Measurements from ENCODE around the gene PTGDR2. TPM values are rescaled to one million over a fixed set of nuclear protein-coding genes. Genes with fewer than 3 reads are reported as not detected.

Gene PTGDR2
- total RNA-seq, 1 donor from 2014 or later = 0.52 TPM

- H3K4me3 ChIP-seq (ENCODE audit: low read length in 3 of 3) = no peak overlapping the region
- H3K27ac ChIP-seq (ENCODE audit: low read depth, low read length) = no peak overlapping the region
- H3K9me3 ChIP-seq (ENCODE audit: control insufficient read depth in 3 of 3, low read length in 3 of 3) = no peaks in the 10 kb centered on the region
- peaks cover 0 to 7% (median 6%) of the 10 kb centered on the region in 3 donors for H3K4me1 ChIP-seq (ENCODE audit: control insufficient read depth in 3 of 3, insufficient read depth in 3 of 3, low read length in 3 of 3)
- no peak overlapping the region for H3K9ac ChIP-seq (ENCODE audit: low read depth in 1 of 3, low read length in 3 of 3)
- H3K27me3 ChIP-seq (ENCODE audit: control insufficient read depth in 3 of 3, insufficient read depth in 3 of 3, low read length in 3 of 3) = no peaks in the 10 kb centered on the region
- peaks cover 22 to 45% (median 32%) of the 10 kb centered on the region in 3 donors for H3K36me3 ChIP-seq (ENCODE audit: control insufficient read depth in 3 of 3, insufficient read depth in 3 of 3, low read length in 3 of 3)
Measured at GRCh38 chr11:60890696-60891095, 34.9 kb upstream of the PTGDR2 start.

GRCh38 chr11:60889869-60890311 is 34.1 kb upstream of the PTGDR2 start:
- Histone ChIP-seq H3K36me3 (ENCODE audit: control insufficient read depth in 3 of 3, insufficient read depth in 3 of 3, low read length in 3 of 3) (peaks cover 15 to 37% (median 26%) of the 10 kb centered on the region in 3 donors), H3K4me3 (ENCODE audit: low read length in 3 of 3) (no peak overlapping the region), H3K4me1 (ENCODE audit: control insufficient read depth in 3 of 3, insufficient read depth in 3 of 3, low read length in 3 of 3) (peaks cover 0 to 7% (median 6%) of the 10 kb centered on the region in 3 donors), H3K9ac (ENCODE audit: low read depth in 1 of 3, low read length in 3 of 3) (no peak overlapping the region), H3K9me3 (ENCODE audit: control insufficient read depth in 3 of 3, low read length in 3 of 3) (no peaks in the 10 kb centered on the region), H3K27ac (ENCODE audit: low read depth, low read length) (no peak overlapping the region), H3K27me3 (ENCODE audit: control insufficient read depth in 3 of 3, insufficient read depth in 3 of 3, low read length in 3 of 3) (no peaks in the 10 kb centered on the region)

- Histone ChIP-seq H3K9ac (ENCODE audit: low read depth in 1 of 3, low read length in 3 of 3) (no peak overlapping the region), H3K36me3 (ENCODE audit: control insufficient read depth in 3 of 3, insufficient read depth in 3 of 3, low read length in 3 of 3) (peaks cover 6 to 23% (median 9%) of the 10 kb centered on the region in 3 donors), H3K4me1 (ENCODE audit: control insufficient read depth in 3 of 3, insufficient read depth in 3 of 3, low read length in 3 of 3) (peaks cover 0 to 7% (median 6%) of the 10 kb centered on the region in 3 donors), H3K4me3 (ENCODE audit: low read length in 3 of 3) (no peak overlapping the region), H3K9me3 (ENCODE audit: control insufficient read depth in 3 of 3, low read length in 3 of 3) (no peaks in the 10 kb centered on the region), H3K27ac (ENCODE audit: low read depth, low read length) (no peak overlapping the region), H3K27me3 (ENCODE audit: control insufficient read depth in 3 of 3, insufficient read depth in 3 of 3, low read length in 3 of 3) (no peaks in the 10 kb centered on the region)
Measured at GRCh38 chr11:60887556-60887955, 31.8 kb upstream of the PTGDR2 start.

GRCh38 chr11:60880643-60881282 is 25.0 kb upstream of the PTGDR2 start:
- Histone ChIP-seq H3K9ac (ENCODE audit: low read depth in 1 of 3, low read length in 3 of 3) (no peak overlapping the region), H3K9me3 (ENCODE audit: control insufficient read depth in 3 of 3, low read length in 3 of 3) (no peaks in the 10 kb centered on the region), H3K4me1 (ENCODE audit: control insufficient read depth in 3 of 3, insufficient read depth in 3 of 3, low read length in 3 of 3) (peaks cover 22 to 33% (median 23%) of the 10 kb centered on the region in 3 donors), H3K27me3 (ENCODE audit: control insufficient read depth in 3 of 3, insufficient read depth in 3 of 3, low read length in 3 of 3) (no peaks in the 10 kb centered on the region), H3K27ac (ENCODE audit: low read depth, low read length) (no peak overlapping the region), H3K4me3 (ENCODE audit: low read length in 3 of 3) (no peak overlapping the region), H3K36me3 (ENCODE audit: control insufficient read depth in 3 of 3, insufficient read depth in 3 of 3, low read length in 3 of 3) (peaks cover 3 to 14% (median 5%) of the 10 kb centered on the region in 3 donors)

- H3K4me3 ChIP-seq (ENCODE audit: low read length in 3 of 3) = no peak overlapping the region
- H3K36me3 ChIP-seq (ENCODE audit: control insufficient read depth in 3 of 3, insufficient read depth in 3 of 3, low read length in 3 of 3) = peaks cover 3 to 14% (median 5%) of the 10 kb centered on the region in 3 donors
- H3K4me1 ChIP-seq (ENCODE audit: control insufficient read depth in 3 of 3, insufficient read depth in 3 of 3, low read length in 3 of 3) = peaks cover 24 to 36% (median 26%) of the 10 kb centered on the region in 3 donors
- no peaks in the 10 kb centered on the region for H3K9me3 ChIP-seq (ENCODE audit: control insufficient read depth in 3 of 3, low read length in 3 of 3)
- H3K27me3 ChIP-seq (ENCODE audit: control insufficient read depth in 3 of 3, insufficient read depth in 3 of 3, low read length in 3 of 3) = no peaks in the 10 kb centered on the region
- H3K9ac ChIP-seq (ENCODE audit: low read depth in 1 of 3, low read length in 3 of 3) = no peak overlapping the region
- no peak overlapping the region for H3K27ac ChIP-seq (ENCODE audit: low read depth, low read length)
Measured at GRCh38 chr11:60879971-60880588, 24.3 kb upstream of the PTGDR2 start.

GRCh38 chr11:60879104-60879503 is 23.4 kb upstream of the PTGDR2 start:
- peak overlapping the region; percentile 4 for H3K27ac ChIP-seq (ENCODE audit: low read depth, low read length)
- peak overlapping the region in 1 of 3 donors; percentile 28 for H3K9ac ChIP-seq (ENCODE audit: low read depth in 1 of 3, low read length in 3 of 3)
- no peak overlapping the region for H3K4me3 ChIP-seq (ENCODE audit: low read length in 3 of 3)
- H3K27me3 ChIP-seq (ENCODE audit: control insufficient read depth in 3 of 3, insufficient read depth in 3 of 3, low read length in 3 of 3) = no peaks in the 10 kb centered on the region
- no peaks in the 10 kb centered on the region for H3K9me3 ChIP-seq (ENCODE audit: control insufficient read depth in 3 of 3, low read length in 3 of 3)
- H3K4me1 ChIP-seq (ENCODE audit: control insufficient read depth in 3 of 3, insufficient read depth in 3 of 3, low read length in 3 of 3) = peaks cover 32 to 44% (median 36%) of the 10 kb centered on the region in 3 donors
- peaks cover 3 to 14% (median 5%) of the 10 kb centered on the region in 3 donors for H3K36me3 ChIP-seq (ENCODE audit: control insufficient read depth in 3 of 3, insufficient read depth in 3 of 3, low read length in 3 of 3)

GRCh38 chr11:60878245-60879101 is 22.7 kb upstream of the PTGDR2 start:
- peaks cover 39 to 50% (median 42%) of the 10 kb centered on the region in 3 donors for H3K4me1 ChIP-seq (ENCODE audit: control insufficient read depth in 3 of 3, insufficient read depth in 3 of 3, low read length in 3 of 3)
- H3K27me3 ChIP-seq (ENCODE audit: control insufficient read depth in 3 of 3, insufficient read depth in 3 of 3, low read length in 3 of 3) = no peaks in the 10 kb centered on the region
- peak overlapping the region; percentile 67 for H3K27ac ChIP-seq (ENCODE audit: low read depth, low read length)
- peaks cover 3 to 14% (median 5%) of the 10 kb centered on the region in 3 donors for H3K36me3 ChIP-seq (ENCODE audit: control insufficient read depth in 3 of 3, insufficient read depth in 3 of 3, low read length in 3 of 3)
- no peaks in the 10 kb centered on the region for H3K9me3 ChIP-seq (ENCODE audit: control insufficient read depth in 3 of 3, low read length in 3 of 3)
- no peak overlapping the region for H3K4me3 ChIP-seq (ENCODE audit: low read length in 3 of 3)
- H3K9ac ChIP-seq (ENCODE audit: low read depth in 1 of 3, low read length in 3 of 3) = peak overlapping the region in 1 of 3 donors; percentile 54

GRCh38 chr11:60876168-60876485 is 20.4 kb upstream of the PTGDR2 start:
- peaks cover 3 to 14% (median 5%) of the 10 kb centered on the region in 3 donors for H3K36me3 ChIP-seq (ENCODE audit: control insufficient read depth in 3 of 3, insufficient read depth in 3 of 3, low read length in 3 of 3)
- no peaks in the 10 kb centered on the region for H3K9me3 ChIP-seq (ENCODE audit: control insufficient read depth in 3 of 3, low read length in 3 of 3)
- H3K4me3 ChIP-seq (ENCODE audit: low read length in 3 of 3) = no peak overlapping the region
- H3K27me3 ChIP-seq (ENCODE audit: control insufficient read depth in 3 of 3, insufficient read depth in 3 of 3, low read length in 3 of 3) = peaks cover 0 to under 1% (median 0%) of the 10 kb centered on the region in 3 donors
- no peak overlapping the region for H3K9ac ChIP-seq (ENCODE audit: low read depth in 1 of 3, low read length in 3 of 3)
- H3K27ac ChIP-seq (ENCODE audit: low read depth, low read length) = peak overlapping the region; percentile 6
- H3K4me1 ChIP-seq (ENCODE audit: control insufficient read depth in 3 of 3, insufficient read depth in 3 of 3, low read length in 3 of 3) = peaks cover 62 to 67% (median 64%) of the 10 kb centered on the region in 3 donors

- Histone ChIP-seq H3K4me3 (ENCODE audit: low read length in 3 of 3) (no peak overlapping the region), H3K27ac (ENCODE audit: low read depth, low read length) (no peak overlapping the region), H3K27me3 (ENCODE audit: control insufficient read depth in 3 of 3, insufficient read depth in 3 of 3, low read length in 3 of 3) (peaks cover 0 to 2% (median 0%) of the 10 kb centered on the region in 3 donors), H3K9ac (ENCODE audit: low read depth in 1 of 3, low read length in 3 of 3) (no peak overlapping the region), H3K9me3 (ENCODE audit: control insufficient read depth in 3 of 3, low read length in 3 of 3) (no peaks in the 10 kb centered on the region), H3K36me3 (ENCODE audit: control insufficient read depth in 3 of 3, insufficient read depth in 3 of 3, low read length in 3 of 3) (peaks cover 3 to 8% (median 3%) of the 10 kb centered on the region in 3 donors), H3K4me1 (ENCODE audit: control insufficient read depth in 3 of 3, insufficient read depth in 3 of 3, low read length in 3 of 3) (peaks cover 65 to 68% (median 67%) of the 10 kb centered on the region in 3 donors)
Measured at GRCh38 chr11:60875366-60876167, 19.8 kb upstream of the PTGDR2 start.

All from skeletal muscle tissue (tissue), 4 donors.